Mesothelial cell of epicardium (in vitro differentiated cells): Measurements from ENCODE around the gene RBBP8NL. TPM values are rescaled to one million over a fixed set of nuclear protein-coding genes. Genes with fewer than 3 reads are reported as not detected.

Source experiments
- DNase-seq, 2 experiments: peaks; one replicate each; pipeline ENCODE4 v3.0.0; 2021; ENCODE audit warnings: low spot score in 2 of 2; ENCODE audit not compliant: unreplicated experiment in 2 of 2
- H3K27ac Mint-ChIP-seq: 2 replicates; pipeline ENCODE4 v1.8.0; 2021; ENCODE audit warnings: mixed read lengths
- H3K27me3 Mint-ChIP-seq: 2 replicates; pipeline ENCODE4 v1.8.0; 2021; ENCODE audit warnings: low read depth, mixed read lengths
- H3K36me3 Mint-ChIP-seq: 2 replicates; pipeline ENCODE4 v1.8.0; 2021; ENCODE audit warnings: mixed read lengths
- H3K4me1 Mint-ChIP-seq: 2 replicates; pipeline ENCODE4 v1.8.0; 2021; ENCODE audit warnings: mixed read lengths
- H3K4me3 Mint-ChIP-seq: 2 replicates; pipeline ENCODE4 v1.8.0; 2021; ENCODE audit warnings: mild to moderate bottlenecking, moderate library complexity, mixed read lengths
- H3K9me3 Mint-ChIP-seq: 2 replicates; pipeline ENCODE4 v1.8.0; 2021; ENCODE audit warnings: mixed read lengths
- CTCF ChIP-seq: fragments of 200-600 bp; sonication (generic); IDR thresholded peaks from one replicate; pipeline ENCODE4 v1.5.0; 2021; ENCODE audit warnings: antibody characterized with exemption; ENCODE audit not compliant: unreplicated experiment
- total RNA-seq: library from RNA; stranded (reverse); gene quantifications from 3 replicates; pipeline ENCODE4 v1.2.1, GENCODE V29; 2021

RBBP8NL gene, protein sequence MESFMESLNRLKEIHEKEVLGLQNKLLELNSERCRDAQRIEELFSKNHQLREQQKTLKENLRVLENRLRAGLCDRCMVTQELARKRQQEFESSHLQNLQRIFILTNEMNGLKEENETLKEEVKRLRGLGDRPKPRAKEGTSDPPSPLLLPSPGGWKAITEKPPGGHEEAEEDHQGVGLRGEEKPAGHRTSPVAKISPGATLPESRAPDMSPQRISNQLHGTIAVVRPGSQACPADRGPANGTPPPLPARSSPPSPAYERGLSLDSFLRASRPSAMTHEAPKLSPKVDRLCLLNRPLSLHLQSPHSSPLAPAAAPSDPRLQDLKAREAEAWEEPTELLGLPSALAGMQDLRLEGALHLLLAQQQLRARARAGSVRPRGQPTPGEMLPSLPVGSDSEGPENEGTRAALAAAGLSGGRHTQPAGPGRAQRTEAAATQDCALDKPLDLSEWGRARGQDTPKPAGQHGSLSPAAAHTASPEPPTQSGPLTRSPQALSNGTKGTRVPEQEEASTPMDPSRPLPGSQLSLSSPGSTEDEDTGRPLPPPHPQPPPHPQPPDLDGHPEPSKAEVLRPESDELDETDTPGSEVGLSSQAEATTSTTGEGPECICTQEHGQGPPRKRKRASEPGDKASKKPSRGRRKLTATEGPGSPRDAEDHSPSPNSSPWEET
- total RNA-seq, result 12.3 to 13.5 TPM (median 12.6 TPM) in 3 replicates

- no peaks in the 10 kb centered on the region for H3K36me3 Mint-ChIP-seq
- peak within 1 kb of the TSS; percentile 66 for H3K4me3 Mint-ChIP-seq
- H3K27me3 Mint-ChIP-seq, result no peaks in the 10 kb centered on the region
- no peaks in the 10 kb centered on the region for H3K9me3 Mint-ChIP-seq
- H3K4me1 Mint-ChIP-seq, result peaks cover 60% of the 10 kb centered on the region
- peak; percentile 78 to 89 for DNase-seq
- TF ChIP-seq CTCF, result no peak
- H3K27ac Mint-ChIP-seq, result peak within 1 kb of the TSS; percentile 91
These were observed at the start of gene RBBP8NL for GRCh38 chr20:62427172-62428001. Gene RBBP8NL, minus strand, starts transcription at chr20:62427539. Its CDS starts 7,892 bp downstream, at chr20:62419647.

GRCh38 chr20:62476056-62476838 is 48.9 kb upstream of the RBBP8NL start:
- Mint-ChIP-seq H3K4me1 (peaks cover 41% of the 10 kb centered on the region), H3K27me3 (peaks cover 51% of the 10 kb centered on the region), H3K4me3 (peak overlapping the region; percentile 73), H3K9me3 (no peaks in the 10 kb centered on the region), H3K36me3 (no peaks in the 10 kb centered on the region), H3K27ac (peak overlapping the region; percentile 80)
- no peak for DNase-seq
- TF ChIP-seq CTCF, result no peak

DNA sequence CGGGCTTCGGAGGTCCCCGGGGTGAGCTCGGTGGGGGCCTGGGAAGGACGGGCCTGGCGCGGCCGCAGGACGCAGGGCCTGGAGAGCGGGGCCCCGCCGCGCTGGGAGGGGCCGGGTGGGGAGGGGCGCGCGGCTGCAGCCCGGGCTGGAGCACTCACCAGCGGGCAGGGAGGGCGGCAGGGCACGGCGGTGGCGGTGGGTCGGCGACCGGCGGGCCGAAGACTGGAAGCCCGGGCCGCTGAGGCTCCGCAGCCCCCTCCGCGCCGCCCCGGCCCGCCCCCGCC is 48.4 kb upstream of the RBBP8NL start, which contains the start of gene GATA5:
GATA5 (minus strand) TSS at position 224 of the 284 bp plus-strand sequence. CDS start 474 bp downstream, outside the sequence.
- peaks cover 41% of the 10 kb centered on the region for H3K4me1 Mint-ChIP-seq
- H3K27me3 Mint-ChIP-seq, result peaks cover 51% of the 10 kb centered on the region
- DNase-seq, result no peak
- no peaks in the 10 kb centered on the region for H3K9me3 Mint-ChIP-seq
- no peaks in the 10 kb centered on the region for H3K36me3 Mint-ChIP-seq
- peak within 1 kb of the TSS; percentile 80 for H3K27ac Mint-ChIP-seq
- TF ChIP-seq CTCF, result no peak
- peak within 1 kb of the TSS; percentile 73 for H3K4me3 Mint-ChIP-seq

DNA sequence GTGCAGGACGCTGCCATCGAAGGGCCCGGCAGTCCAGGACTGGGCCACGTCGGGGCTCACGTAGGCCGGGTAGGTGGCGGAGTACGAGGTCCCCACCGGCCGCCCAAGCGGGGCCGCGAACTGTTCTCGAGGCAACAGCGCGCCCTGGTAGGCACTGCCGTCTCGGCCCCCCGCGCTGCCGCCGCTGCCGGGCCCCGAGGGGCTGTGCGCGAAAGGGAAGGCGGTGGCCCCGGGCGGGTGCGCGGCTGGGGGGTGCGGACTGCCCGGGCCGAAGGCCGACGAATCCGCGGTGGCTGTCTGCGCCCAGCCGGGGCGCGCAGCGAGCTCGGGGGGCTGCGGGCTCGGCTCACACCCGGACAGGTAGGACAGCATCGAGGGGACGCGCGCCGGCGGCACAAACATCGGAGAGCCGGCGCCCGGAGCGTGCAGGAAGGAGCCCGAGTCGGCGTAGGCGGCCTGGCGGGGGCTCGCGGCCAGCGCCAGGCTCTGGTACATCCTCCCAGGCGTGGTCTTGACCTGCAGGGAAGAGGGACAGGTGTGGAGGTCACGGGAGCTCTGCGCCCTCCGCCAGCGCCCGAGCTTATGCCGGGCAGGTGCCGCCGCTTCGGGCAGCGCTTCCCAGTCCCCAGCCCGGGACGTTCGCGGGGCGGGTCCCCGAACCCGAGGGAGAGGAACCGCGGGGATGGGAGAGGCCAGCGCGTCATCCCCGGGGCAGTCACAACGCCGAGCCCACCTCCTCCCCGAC is 47.9 kb upstream of the RBBP8NL start:
- no peak for DNase-seq
- peaks cover 41% of the 10 kb centered on the region for H3K4me1 Mint-ChIP-seq
- peak overlapping the region; percentile 72 for H3K4me3 Mint-ChIP-seq
- H3K27ac Mint-ChIP-seq, result no peak overlapping the region
- H3K9me3 Mint-ChIP-seq, result no peaks in the 10 kb centered on the region
- no peaks in the 10 kb centered on the region for H3K36me3 Mint-ChIP-seq
- peaks cover 47% of the 10 kb centered on the region for H3K27me3 Mint-ChIP-seq
- TF ChIP-seq CTCF, result no peak
